K562 (cell line): Measurements from ENCODE around the gene AMBP. TPM values are rescaled to one million over a fixed set of nuclear protein-coding genes. Genes with fewer than 3 reads are reported as not detected.

ENCODE experiments used
- ATAC-seq: fragments of 200-7000 bp; cut with Tn5 transposase; 3 replicates; pipeline ENCODE4 v1.9.1; 2020; ENCODE audit warnings: moderate library complexity
- BruUV-seq: library from RNA; stranded (reverse); fragments of 400-500 nt; replicated peaks from 2 replicates; lab custom pipeline; 2021; lab: Mats Ljungman, UMichigan
- CTCF ChIA-PET: fragments of 300-600 bp; formaldehyde crosslinking; extraction: SDS; loops from one replicate; lab custom pipeline; 2021; ENCODE audit warnings: low intra/inter-chr PET ratio; lab: Yijun Ruan, JAX
- POLR2A ChIA-PET: fragments of 300-600, 350-650 bp; sonication (Branson Sonifier 250); formaldehyde crosslinking; extraction: SDS; loops from one replicate; lab custom pipeline; 2021; ENCODE audit warnings: antibody characterized with exemption, inconsistent platforms; lab: Yijun Ruan, JAX
- DNase-seq, 4 experiments: peaks; one replicate each; pipeline versions ENCODE4 v3.0.0 to v3.0.0-alpha.2; 2011 to 2018; ENCODE audit warnings: low spot score in 3 of 4, mixed read lengths in 3 of 4; ENCODE audit errors: extremely low read depth in 1 of 4
- FAIRE-seq: peaks from 2 replicates; lab custom pipeline; 2011; peaks lifted over from hg19 to GRCh38; lab: Jason Lieb, UNC
- H2AFZ ChIP-seq: 2 replicates; pipeline ENCODE4 v1.6.0; 2011; ENCODE audit warnings: low read depth, low read length, control low read depth, inconsistent platforms
- H3K27ac ChIP-seq: fragments of 200-600 bp; 3 replicates; pipeline ENCODE4 v1.8.0; 2011; ENCODE audit warnings: low read depth, mild to moderate bottlenecking, control low read depth, inconsistent platforms, low read length, moderate library complexity, mixed read lengths; ENCODE audit errors: extremely low read depth
- H3K27me3 ChIP-seq, 2 experiments: fragments of 300-600 bp in 1 of 2; 2 replicates in 1 of 2; 3 replicates in 1 of 2; pipeline versions ENCODE4 v1.6.0 to v1.8.0; 2011; ENCODE audit warnings: inconsistent platforms in 2 of 2, low read length in 2 of 2, mild to moderate bottlenecking in 1 of 2, mixed read lengths in 1 of 2, moderate library complexity in 1 of 2; ENCODE audit not compliant: control insufficient read depth in 2 of 2, insufficient read depth in 2 of 2
- H3K36me3 ChIP-seq: fragments of 300-600 bp; 3 replicates; pipeline ENCODE4 v1.8.0; 2011; ENCODE audit warnings: mild to moderate bottlenecking, low read length, inconsistent platforms; ENCODE audit not compliant: control insufficient read depth, insufficient read depth
- H3K4me1 ChIP-seq, 2 experiments: fragments of 200-600 bp in 1 of 2; replicated peaks in 1 of 2; 2 replicates in 1 of 2; 3 replicates in 1 of 2; pipeline versions ENCODE4 v1.5.1 to v1.8.0; 2011; ENCODE audit warnings: inconsistent platforms in 2 of 2, low read length in 2 of 2, mild to moderate bottlenecking in 1 of 2, mixed read lengths in 1 of 2, moderate library complexity in 1 of 2; ENCODE audit not compliant: control insufficient read depth in 2 of 2, insufficient read depth in 2 of 2
- H3K4me2 ChIP-seq: 2 replicates; pipeline ENCODE4 v1.6.1; 2011; ENCODE audit warnings: low read length, control low read depth, inconsistent platforms, mixed read lengths; ENCODE audit not compliant: insufficient read depth
- H3K4me3 ChIP-seq: fragments of 200-600 bp; sonication (generic), shearing (Covaris generic); 2 replicates; pipeline ENCODE4 v1.5.1; 2016; ENCODE audit warnings: control low read depth, inconsistent platforms
- H3K79me2 ChIP-seq: fragments of 200-600 bp; 3 replicates; pipeline ENCODE4 v1.8.0; 2011; ENCODE audit warnings: low read length, inconsistent platforms; ENCODE audit not compliant: control insufficient read depth, insufficient read depth
- H3K9ac ChIP-seq, 2 experiments: 2 replicates each; pipeline versions ENCODE4 v1.6.0 to v1.6.1; 2011; ENCODE audit warnings: low read depth in 2 of 2, low read length in 2 of 2, control low read depth in 1 of 2, inconsistent platforms in 1 of 2, mild to moderate bottlenecking in 1 of 2, mixed read lengths in 1 of 2; ENCODE audit not compliant: insufficient read depth in 1 of 2
- H3K9me1 ChIP-seq: one replicate; pipeline ENCODE4 v1.6.0; 2011; ENCODE audit warnings: inconsistent platforms, mild to moderate bottlenecking, low read length, moderate library complexity; ENCODE audit not compliant: control insufficient read depth, insufficient read depth
- H3K9me3 ChIP-seq: replicated peaks from 2 replicates; pipeline ENCODE4 v1.5.1; 2011; ENCODE audit warnings: low read depth, low read length, inconsistent platforms; ENCODE audit not compliant: control insufficient read depth, insufficient read depth
- H4K20me1 ChIP-seq: replicated peaks from 2 replicates; pipeline ENCODE4 v1.6.1; 2011; ENCODE audit warnings: low read length, inconsistent platforms, mixed read lengths; ENCODE audit not compliant: control insufficient read depth, insufficient read depth
- CTCF ChIP-seq, 3 experiments: IDR thresholded peaks in 2 of 3; conservative IDR thresholded peaks in 1 of 3; 2 replicates each; pipeline ENCODE4 v1.5.1; 2011 to 2012; ENCODE audit warnings: low read length in 3 of 3, mild to moderate bottlenecking in 3 of 3, control low read depth in 2 of 3, improper control_type of control experiment in 1 of 3, inconsistent platforms in 1 of 3, low read depth in 1 of 3, mixed read lengths in 1 of 3, moderate library complexity in 1 of 3; ENCODE audit not compliant: insufficient read depth in 2 of 3
- CTCFL ChIP-seq: IDR thresholded peaks from 2 replicates; pipeline ENCODE4 v1.6.1; 2011; ENCODE audit warnings: borderline replicate concordance, low read depth, mild to moderate bottlenecking, moderate library complexity, low read length; ENCODE audit not compliant: insufficient read depth, poor library complexity, severe bottlenecking
- YBX1 ChIP-seq: fragments of 450-650 bp; IDR thresholded peaks from 2 replicates; pipeline ENCODE4 v1.7.1; 2016; ENCODE audit warnings: mild to moderate bottlenecking
- ZBTB49 ChIP-seq: sonication (generic); formaldehyde crosslinking; IDR thresholded peaks from 2 replicates; pipeline ENCODE4 v1.8.0; 2022; ENCODE audit warnings: missing genetic modification reagents, mild to moderate bottlenecking, borderline replicate concordance
- ZFP1 ChIP-seq: fragments of 450-650 bp; formaldehyde crosslinking; IDR thresholded peaks from 2 replicates; pipeline ENCODE4 v1.4.0; 2020; ENCODE audit warnings: mild to moderate bottlenecking, mixed read lengths
- WGBS: fragments of 100-300 bp; shearing (Covaris generic); methylation state at CpG from one replicate; pipeline ENCODE4 v1.1.6; 2016; ENCODE audit warnings: low coverage, mixed read lengths; ENCODE audit not compliant: insufficient coverage; ENCODE audit errors: missing lambda C conversion rate; 5-methylcytosine and 5-hydroxymethylcytosine counted together
- in situ Hi-C: fragments of 300-500 bp; cut with MboI; formaldehyde crosslinking; loops from 4 replicates; pipeline ENCODE4 v1.15.0; 2018; ENCODE audit warnings: inconsistent platforms, mixed read lengths
- intact Hi-C: fragments of 100-400 bp; cut with micrococcal nuclease; formaldehyde crosslinking; loops from 2 replicates; pipeline ENCODE4 v1.14.2; 2022
- polyA plus RNA-seq, 8 experiments: library from polyadenylated mRNA; depleted of rRNA in 4 of 8; stranded (reverse) in 5 of 8; unstranded in 3 of 8; fragments of >200 nt; fragmentation: Nextera tagmentation in 2 of 8; fragmentation: Illumina TruSeq in 1 of 8; extraction: Ambion mirVana in 2 of 8; extraction: Trizol in 1 of 8; gene quantifications; 2 replicates each; pipeline versions ENCODE4 v1.2.1 to v1.2.3, GENCODE V29; 2011 to 2014; ENCODE audit warnings: inconsistent platforms in 1 of 8, missing spikeins in 1 of 8
- total RNA-seq, 7 experiments: library from RNA; depleted of rRNA in 6 of 7; stranded (reverse); fragments of >200 nt in 6 of 7; fragmentation: Illumina TruSeq in 2 of 7; extraction: Trizol in 2 of 7; gene quantifications; 2 replicates each; pipeline versions ENCODE4 v1.2.1 to v1.2.3, GENCODE V29; 2011 to 2021; ENCODE audit warnings: low replicate concordance in 1 of 7

Gene AMBP
- total and polyA plus RNA-seq, 9 of the 15 experiments (the other 6 are each of a cell fraction or from before 2014, with no cell fraction given): 1.3 TPM; not detected in 8

- ChIA-PET POLR2A (interaction anchor here (0.6 to 0.8 kb wide), 2 partner anchors 118 to 178 kb away, joined by 3 read pairs; no protein-coding TSS in a partner anchor), CTCF (no interaction called here)
- no TSS peak for BruUV-seq
- intact Hi-C loops (no loop called here), in situ Hi-C loops (no loop called here)
- no peaks in the 10 kb centered on the region; the same call in 1 of the 2 replicates for H4K20me1 ChIP-seq
- DNase-seq (peak; percentile 31 to 42 (median 36)), ATAC-seq (peak; percentile 60), FAIRE-seq (no peak)
- H3K4me3 ChIP-seq: no peak overlapping the region
- no peak overlapping the region for H2AFZ ChIP-seq
- no peak for TF ChIP-seq YBX1
- TF ChIP-seq CTCFL: peak; percentile 78
- TF ChIP-seq ZFP1 (CRISPR knock-in tag): no peak
- TF ChIP-seq ZBTB49: no peak
- peak; percentile 15 to 47 (median 37); a peak in 2 of 6 replicates for TF ChIP-seq CTCF (IDR thresholded peaks at IDR 0.05 in 2 of 3, conservative IDR thresholded peaks at IDR 0.05 in 1 of 3; ENCODE audit: insufficient read depth in 2 of 3, low read depth in 1 of 3, low read length in 3 of 3)
- 5% methylated on average over 8 of the region's 9 CpGs for WGBS
- no peaks in the 10 kb centered on the region for H3K36me3 ChIP-seq
- no peaks in the 10 kb centered on the region for H3K79me2 ChIP-seq
- H3K9ac ChIP-seq: no peak overlapping the region
- H3K27me3 ChIP-seq: peaks cover 0 to 24% of the 10 kb centered on the region in 2 experiments; a peak in 2 of 5 replicates
- no peak overlapping the region for H3K4me2 ChIP-seq
- H3K27ac ChIP-seq: no peak overlapping the region
- no peaks in the 10 kb centered on the region for H3K9me1 ChIP-seq
- no peaks in the 10 kb centered on the region for H3K9me3 ChIP-seq
- H3K4me1 ChIP-seq: peaks cover 0 to 12% of the 10 kb centered on the region in 2 experiments; a peak in 2 of 5 replicates
Observed at GRCh38 chr9:114096041-114096511, 18.0 kb upstream of the AMBP start.
